Measurements from ENCODE around the gene CALY. TPM values are rescaled to one million over a fixed set of nuclear protein-coding genes. Genes with fewer than 3 reads are reported as not detected.

Gene CALY
- total RNA-seq, 1 donor from 2014 or later = 19.8 TPM

GRCh38 chr10:133286366-133286765 is 50.3 kb downstream of the CALY start:
- DNase-seq = no peak
- H3K4me1 Mint-ChIP-seq (ENCODE audit: low read depth, unreplicated experiment) = peaks cover 1% of the 10 kb centered on the region
- H3K4me3 Mint-ChIP-seq (ENCODE audit: unreplicated experiment) = no peak overlapping the region
- H3K27ac Mint-ChIP-seq (ENCODE audit: unreplicated experiment) = no peak overlapping the region
- peaks cover 8% of the 10 kb centered on the region for H3K36me3 Mint-ChIP-seq (ENCODE audit: unreplicated experiment)
- H3K9me3 Mint-ChIP-seq (ENCODE audit: unreplicated experiment) = peaks cover 4% of the 10 kb centered on the region
- H3K27me3 Mint-ChIP-seq (ENCODE audit: unreplicated experiment) = peaks cover 1% of the 10 kb centered on the region
- TF ChIP-seq CTCF (IDR thresholded peaks at IDR 0.05; ENCODE audit: partially characterized antibody, unreplicated experiment) = no peak

- no peak for TF ChIP-seq CTCF (IDR thresholded peaks at IDR 0.05; ENCODE audit: partially characterized antibody, unreplicated experiment)
- DNase-seq = no peak
- Mint-ChIP-seq H3K9me3 (ENCODE audit: unreplicated experiment) (peaks cover 4% of the 10 kb centered on the region), H3K4me3 (ENCODE audit: unreplicated experiment) (no peak overlapping the region), H3K4me1 (ENCODE audit: low read depth, unreplicated experiment) (no peaks in the 10 kb centered on the region), H3K27me3 (ENCODE audit: unreplicated experiment) (peaks cover 1% of the 10 kb centered on the region), H3K36me3 (ENCODE audit: unreplicated experiment) (peaks cover 4% of the 10 kb centered on the region), H3K27ac (ENCODE audit: unreplicated experiment) (no peak overlapping the region)
Measured at GRCh38 chr10:133285217-133285616, 51.5 kb downstream of the CALY start.

GRCh38 chr10:133283931-133284330 is 52.8 kb downstream of the CALY start:
- Mint-ChIP-seq H3K9me3 (ENCODE audit: unreplicated experiment) (peaks cover 4% of the 10 kb centered on the region), H3K27me3 (ENCODE audit: unreplicated experiment) (peaks cover 3% of the 10 kb centered on the region), H3K36me3 (ENCODE audit: unreplicated experiment) (peaks cover 4% of the 10 kb centered on the region), H3K27ac (ENCODE audit: unreplicated experiment) (no peak overlapping the region), H3K4me1 (ENCODE audit: low read depth, unreplicated experiment) (peaks cover 2% of the 10 kb centered on the region), H3K4me3 (ENCODE audit: unreplicated experiment) (no peak overlapping the region)
- no peak for DNase-seq
- no peak for TF ChIP-seq CTCF (IDR thresholded peaks at IDR 0.05; ENCODE audit: partially characterized antibody, unreplicated experiment)

- H3K36me3 Mint-ChIP-seq (ENCODE audit: unreplicated experiment) = no peaks in the 10 kb centered on the region
- no peak for TF ChIP-seq CTCF (IDR thresholded peaks at IDR 0.05; ENCODE audit: partially characterized antibody, unreplicated experiment)
- no peak overlapping the region for H3K27ac Mint-ChIP-seq (ENCODE audit: unreplicated experiment)
Measured at GRCh38 chr10:133282846-133283390, 53.8 kb downstream of the CALY start.

GRCh38 chr10:133281628-133282372 is 54.9 kb downstream of the CALY start:
- Mint-ChIP-seq H3K4me1 (ENCODE audit: low read depth, unreplicated experiment) (peaks cover 6% of the 10 kb centered on the region), H3K4me3 (ENCODE audit: unreplicated experiment) (no peak overlapping the region), H3K36me3 (ENCODE audit: unreplicated experiment) (no peaks in the 10 kb centered on the region), H3K27ac (ENCODE audit: unreplicated experiment) (no peak overlapping the region), H3K9me3 (ENCODE audit: unreplicated experiment) (peaks cover 4% of the 10 kb centered on the region), H3K27me3 (ENCODE audit: unreplicated experiment) (peaks cover 3% of the 10 kb centered on the region)
- no peak for TF ChIP-seq CTCF (IDR thresholded peaks at IDR 0.05; ENCODE audit: partially characterized antibody, unreplicated experiment)
- no peak for DNase-seq

More at GRCh38 chr10:133282846-133283390, 53.8 kb downstream of the CALY start:
- peaks cover 6% of the 10 kb centered on the region for H3K4me1 Mint-ChIP-seq (ENCODE audit: low read depth, unreplicated experiment)
- peaks cover 4% of the 10 kb centered on the region for H3K9me3 Mint-ChIP-seq (ENCODE audit: unreplicated experiment)
- DNase-seq = no peak
- peaks cover 3% of the 10 kb centered on the region for H3K27me3 Mint-ChIP-seq (ENCODE audit: unreplicated experiment)
- H3K4me3 Mint-ChIP-seq (ENCODE audit: unreplicated experiment) = no peak overlapping the region
